ENCODE results near the gene BCOR. TPM values are rescaled to one million over a fixed set of nuclear protein-coding genes. Genes with fewer than 3 reads are reported as not detected.

BCOR gene
- total and polyA plus RNA-seq, 2 donors (not counting 1 experiment from before 2014, with no cell fraction given), result 3.0 to 5.8 TPM

DNA sequence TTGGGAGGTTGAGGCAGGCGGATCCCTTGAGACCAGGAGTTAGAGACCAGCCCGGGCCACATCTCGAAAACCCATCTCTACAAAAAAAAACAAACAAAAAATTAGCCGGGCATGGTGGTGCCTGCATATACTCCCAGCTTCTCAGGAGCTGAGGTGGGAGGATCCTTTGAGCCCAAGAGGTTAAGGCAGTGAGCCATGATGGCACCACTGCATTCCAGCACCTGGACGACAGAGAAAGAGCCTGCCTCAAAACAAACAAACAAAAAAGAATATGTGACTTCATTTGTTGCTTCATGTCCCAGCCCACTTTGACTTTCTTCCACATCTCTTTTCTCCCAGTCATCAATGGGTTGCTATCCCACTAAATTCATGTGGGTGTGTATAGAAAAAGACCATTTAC, 79.7 kb downstream of the BCOR start:
- no peak for DNase-seq (ENCODE audit: low read depth in 2 of 2)
- Histone ChIP-seq H3K27me3 (ENCODE audit: control insufficient read depth, insufficient read depth, low read length) (no peaks in the 10 kb centered on the region), H3K36me3 (ENCODE audit: control insufficient read depth, insufficient read depth, low read length) (no peaks in the 10 kb centered on the region), H3K4me3 (replicated peaks in 1 of 4; ENCODE audit: control extremely low read depth in 1 of 4, insufficient read depth in 1 of 4, low read depth in 3 of 4, low read length in 4 of 4) (no peak overlapping the region), H2AFZ (ENCODE audit: low read length) (no peak overlapping the region), H3K79me2 (ENCODE audit: control insufficient read depth, insufficient read depth, low read length) (no peaks in the 10 kb centered on the region), H4K20me1 (ENCODE audit: control insufficient read depth, extremely low read depth, insufficient read depth, low read length) (no peaks in the 10 kb centered on the region), H3K9me3 (ENCODE audit: control insufficient read depth, insufficient read depth, low read depth, low read length) (no peaks in the 10 kb centered on the region), H3K4me2 (ENCODE audit: extremely low read depth, insufficient read depth, low read length) (no peak overlapping the region), H3K27ac (ENCODE audit: insufficient read depth, low read length) (no peak overlapping the region), H3K4me1 (ENCODE audit: control insufficient read depth, extremely low read depth, insufficient read depth, low read length) (peaks cover 1% of the 10 kb centered on the region), H3K9ac (ENCODE audit: insufficient read depth, low read length) (no peak overlapping the region)
- TF ChIP-seq, protein P1, sequence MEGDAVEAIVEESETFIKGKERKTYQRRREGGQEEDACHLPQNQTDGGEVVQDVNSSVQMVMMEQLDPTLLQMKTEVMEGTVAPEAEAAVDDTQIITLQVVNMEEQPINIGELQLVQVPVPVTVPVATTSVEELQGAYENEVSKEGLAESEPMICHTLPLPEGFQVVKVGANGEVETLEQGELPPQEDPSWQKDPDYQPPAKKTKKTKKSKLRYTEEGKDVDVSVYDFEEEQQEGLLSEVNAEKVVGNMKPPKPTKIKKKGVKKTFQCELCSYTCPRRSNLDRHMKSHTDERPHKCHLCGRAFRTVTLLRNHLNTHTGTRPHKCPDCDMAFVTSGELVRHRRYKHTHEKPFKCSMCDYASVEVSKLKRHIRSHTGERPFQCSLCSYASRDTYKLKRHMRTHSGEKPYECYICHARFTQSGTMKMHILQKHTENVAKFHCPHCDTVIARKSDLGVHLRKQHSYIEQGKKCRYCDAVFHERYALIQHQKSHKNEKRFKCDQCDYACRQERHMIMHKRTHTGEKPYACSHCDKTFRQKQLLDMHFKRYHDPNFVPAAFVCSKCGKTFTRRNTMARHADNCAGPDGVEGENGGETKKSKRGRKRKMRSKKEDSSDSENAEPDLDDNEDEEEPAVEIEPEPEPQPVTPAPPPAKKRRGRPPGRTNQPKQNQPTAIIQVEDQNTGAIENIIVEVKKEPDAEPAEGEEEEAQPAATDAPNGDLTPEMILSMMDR (conservative IDR thresholded peaks at IDR 0.05 in 1 of 2, IDR thresholded peaks at IDR 0.05 in 1 of 2; ENCODE audit: low read depth in 1 of 2, low read length in 2 of 2), result no peak
- no peak for TF ChIP-seq EZH2 (IDR thresholded peaks at IDR 0.05; ENCODE audit: low read length, missing control alignments)

DNA sequence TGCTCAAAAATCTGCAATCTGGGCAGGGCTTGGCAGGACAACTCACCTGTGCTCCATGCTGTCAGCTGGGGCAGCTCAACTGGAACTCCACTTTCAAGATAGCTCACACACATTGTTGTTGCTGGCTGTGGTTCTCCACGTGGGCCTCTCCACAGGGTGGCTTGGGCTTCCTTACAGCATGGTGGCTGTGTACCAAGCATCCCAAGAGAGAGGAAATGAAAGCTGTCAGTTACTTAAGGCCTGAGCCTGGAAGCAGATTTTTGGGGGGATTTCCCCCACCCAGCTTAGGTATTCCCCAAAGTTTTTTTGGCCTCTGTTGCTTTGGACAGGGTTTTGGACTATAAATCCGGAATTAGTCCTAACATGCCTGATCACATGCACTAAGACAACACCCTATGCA, 81.0 kb downstream of the BCOR start:
- no peak overlapping the region for H3K9ac ChIP-seq (ENCODE audit: insufficient read depth, low read length)
- H3K4me3 ChIP-seq (replicated peaks in 1 of 4; ENCODE audit: control extremely low read depth in 1 of 4, insufficient read depth in 1 of 4, low read depth in 3 of 4, low read length in 4 of 4), result no peak overlapping the region
- H2AFZ ChIP-seq (ENCODE audit: low read length), result no peak overlapping the region
- H3K27me3 ChIP-seq (ENCODE audit: control insufficient read depth, insufficient read depth, low read length), result no peaks in the 10 kb centered on the region
- no peak overlapping the region for H3K4me2 ChIP-seq (ENCODE audit: extremely low read depth, insufficient read depth, low read length)
- H4K20me1 ChIP-seq (ENCODE audit: control insufficient read depth, extremely low read depth, insufficient read depth, low read length), result no peaks in the 10 kb centered on the region
- H3K79me2 ChIP-seq (ENCODE audit: control insufficient read depth, insufficient read depth, low read length), result no peaks in the 10 kb centered on the region
- no peak for DNase-seq (ENCODE audit: low read depth in 2 of 2)
- TF ChIP-seq EZH2 (IDR thresholded peaks at IDR 0.05; ENCODE audit: low read length, missing control alignments), result no peak
- TF ChIP-seq, protein P1 (conservative IDR thresholded peaks at IDR 0.05 in 1 of 2, IDR thresholded peaks at IDR 0.05 in 1 of 2; ENCODE audit: low read depth in 1 of 2, low read length in 2 of 2), result no peak
- peaks cover 8% of the 10 kb centered on the region for H3K4me1 ChIP-seq (ENCODE audit: control insufficient read depth, extremely low read depth, insufficient read depth, low read length)
- H3K27ac ChIP-seq (ENCODE audit: insufficient read depth, low read length), result no peak overlapping the region
- H3K36me3 ChIP-seq (ENCODE audit: control insufficient read depth, insufficient read depth, low read length), result no peaks in the 10 kb centered on the region
- H3K9me3 ChIP-seq (ENCODE audit: control insufficient read depth, insufficient read depth, low read depth, low read length), result no peaks in the 10 kb centered on the region

DNA sequence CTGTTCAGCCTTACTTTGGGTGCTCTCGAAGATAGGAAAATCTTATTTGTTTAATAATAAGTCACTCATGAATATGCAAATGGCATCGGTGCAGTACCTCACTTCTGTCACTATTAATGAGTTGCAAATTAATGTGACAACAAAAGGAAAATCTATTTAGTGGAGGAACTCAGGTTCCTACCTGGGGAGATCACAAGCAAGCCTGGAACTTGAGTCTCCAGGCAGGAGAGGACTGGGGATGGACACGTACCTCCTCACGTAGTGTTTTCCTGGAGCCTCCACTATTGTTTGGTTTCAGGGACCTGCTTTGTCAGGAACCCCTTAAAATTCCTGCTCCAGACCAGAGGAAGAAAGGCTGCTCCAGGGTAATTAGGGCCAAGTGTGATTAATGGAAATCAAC, 82.1 kb downstream of the BCOR start:
- no peaks in the 10 kb centered on the region for H3K27me3 ChIP-seq (ENCODE audit: control insufficient read depth, insufficient read depth, low read length)
- TF ChIP-seq, protein P1 (conservative IDR thresholded peaks at IDR 0.05 in 1 of 2, IDR thresholded peaks at IDR 0.05 in 1 of 2; ENCODE audit: low read depth in 1 of 2, low read length in 2 of 2), result no peak
- TF ChIP-seq EZH2 (IDR thresholded peaks at IDR 0.05; ENCODE audit: low read length, missing control alignments), result no peak
- DNase-seq (ENCODE audit: low read depth in 2 of 2), result no peak
- no peaks in the 10 kb centered on the region for H3K9me3 ChIP-seq (ENCODE audit: control insufficient read depth, insufficient read depth, low read depth, low read length)
- no peaks in the 10 kb centered on the region for H3K36me3 ChIP-seq (ENCODE audit: control insufficient read depth, insufficient read depth, low read length)
- H4K20me1 ChIP-seq (ENCODE audit: control insufficient read depth, extremely low read depth, insufficient read depth, low read length), result no peaks in the 10 kb centered on the region
- no peaks in the 10 kb centered on the region for H3K79me2 ChIP-seq (ENCODE audit: control insufficient read depth, insufficient read depth, low read length)
- no peak overlapping the region for H3K9ac ChIP-seq (ENCODE audit: insufficient read depth, low read length)
- no peak overlapping the region for H3K4me2 ChIP-seq (ENCODE audit: extremely low read depth, insufficient read depth, low read length)
- H3K4me3 ChIP-seq (replicated peaks in 1 of 4; ENCODE audit: control extremely low read depth in 1 of 4, insufficient read depth in 1 of 4, low read depth in 3 of 4, low read length in 4 of 4), result no peak overlapping the region
- peaks cover 12% of the 10 kb centered on the region for H3K4me1 ChIP-seq (ENCODE audit: control insufficient read depth, extremely low read depth, insufficient read depth, low read length)
- no peak overlapping the region for H3K27ac ChIP-seq (ENCODE audit: insufficient read depth, low read length)
- no peak overlapping the region for H2AFZ ChIP-seq (ENCODE audit: low read length)

All from fibroblast of lung (primary cell).